ACC112 (cell line): ENCODE data around the gene FEM1A.

Experiments used
- H2AFZ ChIP-seq: fragments of 200-600 bp; sonication (generic); one replicate; pipeline ENCODE4 v1.6.0; 2017; ENCODE audit warnings: antibody characterized with exemption, low read length; ENCODE audit not compliant: unreplicated experiment
- H3K27ac ChIP-seq: fragments of 200-600 bp; sonication (generic); 2 replicates; pipeline ENCODE4 v1.5.1; 2014; ENCODE audit warnings: low read depth, mild to moderate bottlenecking, antibody characterized with exemption, low read length, moderate library complexity
- H3K27me3 ChIP-seq: fragments of 200-600 bp; sonication (generic); 2 replicates; pipeline ENCODE4 v1.6.1; 2014; ENCODE audit warnings: mild to moderate bottlenecking, antibody characterized with exemption, low read length, moderate library complexity, mixed read lengths; ENCODE audit not compliant: insufficient read depth
- H3K36me3 ChIP-seq: fragments of 200-600 bp; sonication (generic); 2 replicates; pipeline ENCODE4 v1.6.1; 2016; ENCODE audit warnings: mild to moderate bottlenecking, antibody characterized with exemption, low read length, moderate library complexity, mixed read lengths; ENCODE audit not compliant: insufficient read depth
- H3K4me1 ChIP-seq: fragments of 200-600 bp; sonication (generic); one replicate; pipeline ENCODE4 v1.6.1; 2016; ENCODE audit warnings: low read length, mixed read lengths; ENCODE audit not compliant: insufficient read depth, unreplicated experiment, control insufficient read depth
- H3K4me3 ChIP-seq: fragments of 200-600 bp; sonication (generic); 2 replicates; pipeline ENCODE4 v1.5.1; 2014; ENCODE audit warnings: mild to moderate bottlenecking, low read depth, low read length
- H3K79me2 ChIP-seq: fragments of 200-600 bp; sonication (generic); one replicate; pipeline ENCODE4 v1.6.0; 2016; ENCODE audit warnings: low read length; ENCODE audit not compliant: control insufficient read depth, unreplicated experiment, insufficient read depth

FEM1A gene

DNA sequence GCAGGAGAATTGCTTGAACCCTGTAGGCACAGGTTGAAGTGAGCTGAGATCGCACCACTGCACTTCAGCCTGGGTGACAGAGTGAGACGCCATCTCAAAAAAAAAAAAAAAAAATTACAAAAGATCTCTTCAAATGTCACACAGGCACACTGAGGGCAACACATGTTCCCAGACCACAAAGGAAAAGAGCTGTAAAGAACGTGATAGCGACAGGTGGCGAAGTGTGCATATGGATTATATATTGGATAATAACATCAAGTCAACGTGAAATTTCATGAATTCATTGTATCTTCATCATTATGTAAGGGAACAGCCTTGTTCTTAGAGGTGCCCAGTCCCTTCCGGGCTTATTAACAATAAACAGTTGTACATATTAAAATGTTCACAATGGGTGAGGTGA, 36.1 kb upstream of the FEM1A start:
- H3K27me3 ChIP-seq: no peaks in the 10 kb centered on the region; the same call in 1 of the 2 replicates
- H2AFZ ChIP-seq: no peak overlapping the region
- no peak overlapping the region for H3K4me3 ChIP-seq
- H3K4me1 ChIP-seq: peaks cover 3% of the 10 kb centered on the region
- H3K36me3 ChIP-seq: no peaks in the 10 kb centered on the region
- no peaks in the 10 kb centered on the region for H3K79me2 ChIP-seq
- no peak overlapping the region for H3K27ac ChIP-seq

DNA sequence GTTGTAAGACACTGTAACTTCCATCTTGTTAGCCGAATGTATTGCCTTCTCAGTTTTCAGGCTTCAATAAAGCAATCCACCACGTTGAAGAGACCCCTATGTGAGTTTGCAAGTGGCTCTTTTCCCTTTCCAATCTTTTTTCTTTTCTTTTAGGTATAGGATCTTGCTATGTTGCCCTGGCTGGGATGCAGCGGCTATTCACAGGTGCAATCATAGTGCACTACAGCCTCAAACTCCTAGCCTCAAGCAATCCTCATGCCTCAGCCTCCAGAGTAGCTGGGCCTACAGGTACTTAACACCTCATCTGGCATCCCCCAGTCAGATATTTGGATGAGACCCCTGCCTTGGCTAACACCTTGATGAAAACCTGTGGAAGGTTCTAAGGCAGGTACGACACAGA, 33.5 kb upstream of the FEM1A start:
- H3K4me1 ChIP-seq: peaks cover 3% of the 10 kb centered on the region
- H3K36me3 ChIP-seq: no peaks in the 10 kb centered on the region
- no peak overlapping the region for H3K27ac ChIP-seq
- no peak overlapping the region for H2AFZ ChIP-seq
- no peak overlapping the region for H3K4me3 ChIP-seq
- peaks cover 9% of the 10 kb centered on the region for H3K27me3 ChIP-seq
- H3K79me2 ChIP-seq: no peaks in the 10 kb centered on the region

DNA sequence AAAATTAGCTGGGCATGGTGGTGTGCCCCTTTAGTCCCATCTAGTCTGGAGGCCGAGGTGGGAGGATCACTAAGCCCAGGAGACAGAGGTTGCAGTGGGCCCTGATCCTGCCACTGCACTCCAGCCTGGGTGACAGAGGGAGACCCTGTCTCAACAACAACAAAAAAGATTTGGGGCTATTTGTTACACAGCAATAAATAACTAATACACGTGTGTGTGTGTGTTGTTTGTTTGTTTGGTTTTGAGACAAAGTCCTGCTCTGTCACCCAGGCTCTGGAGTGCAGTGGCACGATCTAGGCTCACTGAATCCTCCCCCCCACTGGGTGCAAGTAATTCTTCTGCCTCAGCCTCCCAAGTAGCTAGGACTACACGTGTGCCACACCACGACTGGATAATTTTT, 32.9 kb upstream of the FEM1A start:
- Histone ChIP-seq H3K36me3 (no peaks in the 10 kb centered on the region), H3K79me2 (no peaks in the 10 kb centered on the region)

DNA sequence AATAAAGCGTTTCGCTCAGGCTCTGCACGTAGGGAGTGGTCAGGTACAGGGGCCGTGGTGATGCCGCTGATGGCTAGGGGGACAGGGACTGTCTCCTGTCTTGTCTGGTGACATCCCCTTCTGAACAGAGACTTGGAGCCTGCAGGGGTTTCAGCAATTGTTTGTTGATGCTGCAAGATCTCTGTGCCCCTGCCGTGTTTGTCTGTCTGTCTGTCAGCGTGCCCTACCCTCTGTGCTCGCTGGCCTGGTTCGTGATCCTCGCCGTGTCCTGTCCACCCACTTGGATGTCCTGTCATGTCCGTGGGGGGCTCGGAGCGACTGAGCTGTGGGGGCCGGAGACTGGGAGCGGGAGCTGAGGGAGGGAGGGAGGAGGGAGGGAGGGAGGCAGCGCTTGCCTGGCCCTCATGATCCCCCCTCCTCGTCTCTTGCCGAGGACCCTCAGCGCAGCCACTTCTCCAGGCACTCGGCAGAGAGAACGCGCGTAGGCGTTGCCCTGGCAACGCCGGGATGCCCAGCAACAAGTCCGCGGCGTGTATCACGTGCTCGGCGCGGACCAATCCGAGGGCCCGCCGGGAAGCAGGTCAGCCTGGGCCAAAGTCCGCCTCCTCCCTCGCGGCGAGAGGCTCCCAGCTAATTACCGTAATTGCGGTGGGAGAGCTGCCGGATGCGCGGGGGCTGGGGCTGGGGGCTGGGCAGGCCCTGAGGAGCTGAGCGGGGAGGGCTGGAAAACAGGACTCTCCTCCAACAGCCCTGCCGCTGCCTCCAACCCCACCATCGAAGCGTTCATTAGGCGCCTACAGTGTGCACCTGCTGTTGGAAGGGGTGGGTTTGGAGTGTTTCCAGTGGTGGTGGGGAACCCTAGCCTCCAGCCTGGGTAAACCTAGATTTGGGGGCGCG, 31.9 kb upstream of the FEM1A start:
- H2AFZ ChIP-seq: no peak overlapping the region
- H3K4me3 ChIP-seq: peak overlapping the region; percentile 49
- peaks cover 18% of the 10 kb centered on the region for H3K27me3 ChIP-seq

More for the DNA sequence above, 32.9 kb upstream of the FEM1A start:
- H3K4me1 ChIP-seq: peaks cover 3% of the 10 kb centered on the region
- no peak overlapping the region for H2AFZ ChIP-seq
- no peak overlapping the region for H3K4me3 ChIP-seq
- H3K27me3 ChIP-seq: peaks cover 15% of the 10 kb centered on the region
- no peak overlapping the region for H3K27ac ChIP-seq

DNA sequence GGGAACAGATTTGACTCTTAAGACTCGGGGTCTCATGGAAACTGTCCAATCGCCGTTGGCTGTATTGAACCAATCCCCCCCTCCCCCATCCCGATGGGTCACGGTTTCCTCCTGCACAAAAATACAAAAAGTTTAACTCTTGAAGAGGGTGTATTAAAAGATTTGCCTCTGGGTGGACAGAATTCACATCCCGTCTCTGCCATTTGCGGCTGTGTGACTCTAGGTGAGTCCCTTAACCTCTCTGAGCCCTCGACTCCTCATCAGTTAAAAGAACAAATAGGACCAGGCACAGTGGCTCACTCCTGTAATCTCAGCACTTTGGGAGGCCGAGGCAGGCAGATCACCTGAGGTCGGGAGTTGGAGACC, 31.3 kb upstream of the FEM1A start:
- Histone ChIP-seq H3K27ac (no peak overlapping the region), H3K4me1 (peaks cover 3% of the 10 kb centered on the region), H3K4me3 (peak overlapping the region; percentile 49), H3K79me2 (no peaks in the 10 kb centered on the region), H3K36me3 (no peaks in the 10 kb centered on the region), H2AFZ (no peak overlapping the region), H3K27me3 (peaks cover 18% of the 10 kb centered on the region)

More for the DNA sequence above, 31.9 kb upstream of the FEM1A start:
- peaks cover 3% of the 10 kb centered on the region for H3K4me1 ChIP-seq
- no peak overlapping the region for H3K27ac ChIP-seq
- H3K79me2 ChIP-seq: no peaks in the 10 kb centered on the region
- no peaks in the 10 kb centered on the region for H3K36me3 ChIP-seq

DNA sequence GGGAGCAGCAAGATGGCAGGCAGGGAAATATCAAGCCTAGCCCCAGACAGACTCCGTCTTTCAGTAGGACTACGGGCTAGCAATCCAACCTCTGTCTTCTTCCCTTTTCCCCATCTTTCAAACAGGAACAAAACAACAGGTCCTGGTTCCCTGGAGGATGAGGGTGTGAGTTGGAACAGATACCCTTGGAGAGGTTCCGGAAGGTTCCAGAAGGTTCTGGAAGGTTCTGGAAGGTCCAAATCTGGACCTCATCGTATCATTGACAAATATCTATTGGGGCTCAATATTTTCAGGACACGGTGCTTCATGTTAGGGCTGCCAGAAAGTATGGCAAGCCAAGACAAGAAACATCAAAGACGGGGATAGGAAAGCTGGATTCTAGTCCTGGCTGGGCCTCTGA, 28.5 kb upstream of the FEM1A start:
- Histone ChIP-seq H3K4me1 (peaks cover 3% of the 10 kb centered on the region), H3K79me2 (no peaks in the 10 kb centered on the region), H2AFZ (no peak overlapping the region), H3K36me3 (no peaks in the 10 kb centered on the region), H3K27ac (no peak overlapping the region), H3K27me3 (peaks cover 18% of the 10 kb centered on the region), H3K4me3 (no peak overlapping the region)

DNA sequence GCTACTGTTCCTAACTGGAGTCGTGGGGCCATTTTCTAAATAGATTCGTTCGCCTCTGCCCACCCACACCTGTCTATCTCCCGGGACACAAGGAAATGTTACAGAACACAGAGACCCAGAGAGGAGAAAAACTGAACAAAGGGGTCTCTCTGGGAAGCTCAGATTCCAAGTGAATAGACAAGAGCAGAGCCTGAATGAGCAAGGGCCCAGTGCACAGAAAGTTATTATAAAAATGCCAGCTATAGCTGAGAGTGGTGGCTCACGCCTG, 27.2 kb upstream of the FEM1A start:
- Histone ChIP-seq H3K4me3 (no peak overlapping the region), H3K36me3 (no peaks in the 10 kb centered on the region), H3K27me3 (peaks cover 18% of the 10 kb centered on the region), H3K4me1 (peaks cover 3% of the 10 kb centered on the region), H3K27ac (no peak overlapping the region), H3K79me2 (no peaks in the 10 kb centered on the region), H2AFZ (no peak overlapping the region)

DNA sequence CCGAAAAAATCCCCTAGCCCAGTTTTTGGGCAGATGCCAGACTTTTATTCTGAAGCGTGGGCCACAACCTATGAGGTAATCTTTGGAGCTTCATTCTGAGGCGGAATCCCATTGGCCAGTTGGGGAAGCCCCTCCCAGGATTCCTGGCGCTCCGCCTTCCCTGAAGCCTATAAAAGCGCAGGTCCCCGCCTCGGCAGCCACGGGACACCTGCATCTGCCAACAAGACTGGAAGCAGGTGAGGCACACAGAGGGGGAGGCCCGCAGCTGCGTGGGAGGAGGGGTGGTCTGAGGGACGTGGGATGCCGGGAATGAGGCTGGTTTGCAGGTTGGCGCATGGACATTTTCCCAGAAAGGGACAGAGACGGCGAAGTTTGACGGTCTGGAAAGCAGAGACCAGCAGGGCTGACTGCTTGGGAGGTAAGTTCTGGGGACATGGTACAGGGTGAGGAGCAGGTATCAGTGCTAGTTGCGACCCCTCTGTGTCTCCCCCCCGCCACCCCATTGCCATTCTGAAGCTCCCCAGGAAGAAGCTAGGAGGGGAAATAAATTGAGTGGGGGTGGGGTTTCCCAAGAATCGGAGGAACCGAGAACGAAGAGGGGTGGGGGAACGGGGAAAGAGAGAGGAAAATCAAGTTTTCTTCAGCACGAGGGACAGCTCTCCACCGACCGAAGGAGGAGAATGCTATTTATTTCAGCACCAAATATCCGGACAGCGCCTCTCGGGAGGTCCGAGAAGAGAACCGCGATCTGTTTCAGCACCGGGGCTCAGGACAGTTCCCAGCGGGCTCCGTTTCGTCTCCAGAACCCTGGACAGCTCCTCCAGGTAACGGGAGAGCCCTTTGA, 22.4 kb upstream of the FEM1A start:
- H3K4me3 ChIP-seq: no peak overlapping the region
- H3K27ac ChIP-seq: no peak overlapping the region

DNA sequence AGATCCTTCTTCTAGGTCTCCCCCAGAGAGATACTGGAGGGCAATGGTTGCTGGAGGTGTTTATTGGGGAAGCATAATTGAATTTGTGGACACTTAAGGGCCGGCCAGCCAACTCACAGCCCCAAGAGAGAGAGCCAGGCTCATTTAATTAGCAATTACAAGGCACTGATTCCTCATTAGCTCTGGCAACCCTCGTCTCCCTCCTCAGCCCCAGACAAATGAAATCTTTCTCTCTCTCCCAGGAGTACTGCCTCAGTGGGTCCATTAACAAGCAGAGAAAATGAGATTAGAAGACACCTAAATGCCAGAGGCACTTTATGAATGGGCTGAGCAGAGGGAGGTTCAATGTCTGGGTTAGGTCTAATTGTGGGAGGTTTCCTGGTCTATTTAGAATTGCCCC, 19.0 kb upstream of the FEM1A start:
- H3K27me3 ChIP-seq: no peaks in the 10 kb centered on the region
- H3K27ac ChIP-seq: no peak overlapping the region
- H2AFZ ChIP-seq: no peak overlapping the region
- no peaks in the 10 kb centered on the region for H3K36me3 ChIP-seq
- H3K4me3 ChIP-seq: no peak overlapping the region
- no peaks in the 10 kb centered on the region for H3K79me2 ChIP-seq
- no peaks in the 10 kb centered on the region for H3K4me1 ChIP-seq

More for the DNA sequence above, 22.4 kb upstream of the FEM1A start:
- H3K36me3 ChIP-seq: no peaks in the 10 kb centered on the region
- no peaks in the 10 kb centered on the region for H3K79me2 ChIP-seq
- no peaks in the 10 kb centered on the region for H3K4me1 ChIP-seq
- no peaks in the 10 kb centered on the region for H3K27me3 ChIP-seq
- no peak overlapping the region for H2AFZ ChIP-seq

DNA sequence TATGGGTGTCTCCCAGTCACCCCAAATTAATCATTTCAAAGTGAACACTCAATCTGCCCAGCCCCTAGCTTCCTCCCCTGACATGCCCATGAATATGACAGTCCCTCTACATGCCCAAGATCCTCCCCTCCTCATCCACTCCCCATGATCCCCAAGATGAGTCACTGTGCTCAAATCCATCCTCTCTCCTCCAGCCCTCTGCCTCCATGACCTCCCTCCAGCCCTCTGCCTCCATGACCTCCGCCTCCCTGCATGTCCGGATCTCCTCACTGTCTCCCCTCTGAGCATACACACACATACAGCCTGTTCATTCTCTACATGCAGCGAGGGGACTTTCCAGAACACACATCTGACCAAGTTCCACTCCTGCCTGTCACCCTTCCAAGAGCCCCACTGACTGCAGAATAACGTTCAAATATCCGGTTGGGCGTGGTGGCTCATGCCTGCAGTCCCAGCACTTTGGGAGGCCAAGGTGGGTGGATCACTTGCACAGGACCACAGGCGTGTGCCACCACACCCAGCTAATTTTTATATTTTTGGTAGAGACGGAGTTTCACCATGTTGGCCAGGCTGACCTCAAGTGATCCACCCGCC, 18.4 kb upstream of the FEM1A start:
- H3K4me1 ChIP-seq: no peaks in the 10 kb centered on the region
- no peak overlapping the region for H2AFZ ChIP-seq
- H3K4me3 ChIP-seq: no peak overlapping the region
- no peaks in the 10 kb centered on the region for H3K79me2 ChIP-seq
- H3K36me3 ChIP-seq: no peaks in the 10 kb centered on the region
- no peak overlapping the region for H3K27ac ChIP-seq
- H3K27me3 ChIP-seq: no peaks in the 10 kb centered on the region
